ENCODE results near the gene TRABD2B. TPM values are rescaled to one million over a fixed set of nuclear protein-coding genes. Genes with fewer than 3 reads are reported as not detected.

TRABD2B gene
- total and polyA plus RNA-seq, 2 of the 13 experiments (the other 11 are each of a cell fraction or from before 2014, with no cell fraction given) = 0.04 TPM; not detected in 1

GRCh38 chr1:48036710-48037355, 39.6 kb upstream of the TRABD2B start (continued):
- TF ChIP-seq ZNF839 (CRISPR knock-in tag; IDR thresholded peaks at IDR 0.05; ENCODE audit: borderline replicate concordance) = no peak
- no peak for TF ChIP-seq PRMT3 (CRISPR knock-in tag; IDR thresholded peaks at IDR 0.05; ENCODE audit: borderline replicate concordance, low read depth)
- no peak for TF ChIP-seq SRY (CRISPR knock-in tag; IDR thresholded peaks at IDR 0.05)
- TF ChIP-seq ZNF253 (CRISPR knock-in tag; IDR thresholded peaks at IDR 0.05; ENCODE audit: borderline replicate concordance) = no peak
- TF ChIP-seq AGO2 (optimal IDR thresholded peaks at IDR 0.05; ENCODE audit: low read depth, low read length) = no peak
- no peak for TF ChIP-seq ZNF615 (CRISPR knock-in tag; IDR thresholded peaks at IDR 0.05; ENCODE audit: borderline replicate concordance)
- no peak for TF ChIP-seq THAP7 (CRISPR knock-in tag; IDR thresholded peaks at IDR 0.05)
- TF ChIP-seq ZNF558 (CRISPR knock-in tag; IDR thresholded peaks at IDR 0.05; ENCODE audit: borderline replicate concordance) = no peak
- TF ChIP-seq NFRKB (IDR thresholded peaks at IDR 0.05) = no peak
- no peak for TF ChIP-seq SUZ12 (IDR thresholded peaks at IDR 0.05; ENCODE audit: low read depth, low read length)

DNA sequence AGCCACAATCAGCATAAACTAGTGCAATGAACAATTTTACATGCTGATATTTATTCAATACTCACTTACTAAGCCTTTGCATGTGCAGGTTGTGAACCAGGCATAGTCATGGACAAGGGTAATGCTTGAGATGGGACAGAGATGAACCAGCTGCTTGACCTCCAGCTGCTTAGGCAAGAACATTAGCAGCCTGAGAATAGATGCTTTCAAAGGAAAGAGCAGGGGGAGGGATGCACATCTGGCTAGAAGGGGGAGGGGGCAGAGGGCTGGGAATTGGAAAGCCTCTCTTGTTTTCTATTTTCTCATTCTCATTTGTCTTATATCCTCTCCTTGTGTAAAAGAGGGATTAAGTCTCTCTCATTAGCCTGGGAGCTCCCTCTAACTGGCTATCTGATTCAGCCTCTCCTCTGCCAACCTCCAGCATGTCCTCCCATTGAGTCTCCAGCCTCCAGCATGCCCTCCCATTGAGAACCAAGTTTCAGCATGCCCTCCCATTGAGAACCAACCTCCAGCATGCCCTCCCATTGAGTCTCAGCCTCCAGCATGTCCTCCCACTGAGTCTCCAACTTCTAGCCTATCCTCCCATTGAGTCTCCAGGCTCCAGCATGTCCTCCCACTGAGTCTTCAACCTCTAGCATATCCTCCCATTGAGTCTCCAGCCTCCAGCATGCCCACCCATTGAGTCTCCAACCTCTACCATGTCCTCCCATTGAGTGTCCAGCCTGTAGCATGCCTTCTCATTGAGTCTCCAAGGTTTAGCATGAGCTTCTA, 38.4 kb upstream of the TRABD2B start:
- in situ Hi-C loops (cut with HindIII; ENCODE audit: extremely low pct_ligation_motif_present, low pct_unique_long_range_greater_than_20kb) (no loop called here), intact Hi-C loops (cut with micrococcal nuclease; ENCODE audit: unreplicated experiment) (no loop called here)
- ATAC-seq (no peak), DNase-seq (ENCODE audit: low spot score) (no peak), FAIRE-seq (no peak)
- POLR2A ChIA-PET = no interaction called here
- H4K20me1 ChIP-seq (ENCODE audit: insufficient read depth, low read length) = no peaks in the 10 kb centered on the region
- no peak overlapping the region for H3K4me2 ChIP-seq (ENCODE audit: low read depth, low read length)
- no peak overlapping the region for H3K27ac ChIP-seq (ENCODE audit: extremely low read length, insufficient read depth, low read length)
- H2AFZ ChIP-seq (ENCODE audit: low read length) = no peak overlapping the region
- no peaks in the 10 kb centered on the region for H3K36me3 ChIP-seq (replicated peaks in 1 of 2; ENCODE audit: control insufficient read depth in 1 of 2, insufficient read depth in 2 of 2, low read length in 2 of 2)
- no TSS peak for BruUV-seq (replicated peaks)
- no peak overlapping the region for H3K4me3 ChIP-seq (replicated peaks in 1 of 3; ENCODE audit: insufficient read depth in 1 of 3, low read depth in 2 of 3, low read length in 3 of 3)
- H3K27me3 ChIP-seq (ENCODE audit: control insufficient read depth in 1 of 2, insufficient read depth in 2 of 2, low read length in 2 of 2) = no peaks in the 10 kb centered on the region; a peak in 1 of 5 replicates
- TF ChIP-seq TBP (CRISPR knock-in tag; IDR thresholded peaks at IDR 0.05) (no peak), ZNF687 (CRISPR knock-in tag; IDR thresholded peaks at IDR 0.05) (no peak), CERS6 (CRISPR knock-in tag; IDR thresholded peaks at IDR 0.05) (no peak)
- no peak overlapping the region for H3K9ac ChIP-seq (ENCODE audit: insufficient read depth, low read depth, low read length)
- H3K79me2 ChIP-seq (ENCODE audit: insufficient read depth, low read length) = no peaks in the 10 kb centered on the region
- CTCF ChIA-PET (ENCODE audit: low intra/inter-chr PET ratio, low total read pairs) = no interaction called here
- no peaks in the 10 kb centered on the region for H3K4me1 ChIP-seq (ENCODE audit: insufficient read depth, low read length)
- H3K9me3 ChIP-seq (ENCODE audit: low read length) = no peaks in the 10 kb centered on the region
